Lung microvascular endothelial cell (primary cell): ENCODE data around the gene STK39. TPM values are rescaled to one million over a fixed set of nuclear protein-coding genes. Genes with fewer than 3 reads are reported as not detected.

Source experiments
- DNase-seq, 2 donors: peaks; one replicate each; pipeline versions ENCODE4 v3.0.0 to v3.0.0-alpha.2; 2010; ENCODE audit warnings: low read depth in 2 of 2
- total RNA-seq: library from RNA; depleted of rRNA; stranded (reverse); fragments of >200 nt; gene quantifications from 2 replicates; pipeline ENCODE4 v1.2.1, GENCODE V29; 2014

STK39 gene
- total RNA-seq, 1 donor from 2014 or later: 1.4 TPM

DNA sequence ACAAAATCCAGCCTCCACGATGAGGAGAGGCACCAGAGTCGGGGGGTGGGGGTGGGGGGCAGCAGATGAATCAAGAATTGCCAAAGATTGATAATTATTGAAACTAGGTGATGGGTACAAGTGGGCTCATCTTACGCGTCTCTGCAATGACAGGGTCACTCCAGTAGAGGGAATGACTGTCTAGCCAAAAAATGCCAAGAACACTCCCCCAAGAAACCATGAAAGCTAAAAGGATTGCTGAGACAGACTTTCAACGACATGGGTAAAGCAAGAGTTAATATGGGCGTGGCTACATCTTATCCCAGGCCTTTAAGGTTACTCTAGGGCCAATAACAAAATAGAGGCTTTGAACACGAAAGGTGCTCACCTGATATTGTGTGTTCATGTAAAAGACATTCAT is 86.5 kb downstream of the STK39 start:
- peak in 1 of 2 donors; percentile 23 for DNase-seq

GRCh38 chr2:168159754-168160585 is 87.4 kb downstream of the STK39 start:
- no peak for DNase-seq

DNA sequence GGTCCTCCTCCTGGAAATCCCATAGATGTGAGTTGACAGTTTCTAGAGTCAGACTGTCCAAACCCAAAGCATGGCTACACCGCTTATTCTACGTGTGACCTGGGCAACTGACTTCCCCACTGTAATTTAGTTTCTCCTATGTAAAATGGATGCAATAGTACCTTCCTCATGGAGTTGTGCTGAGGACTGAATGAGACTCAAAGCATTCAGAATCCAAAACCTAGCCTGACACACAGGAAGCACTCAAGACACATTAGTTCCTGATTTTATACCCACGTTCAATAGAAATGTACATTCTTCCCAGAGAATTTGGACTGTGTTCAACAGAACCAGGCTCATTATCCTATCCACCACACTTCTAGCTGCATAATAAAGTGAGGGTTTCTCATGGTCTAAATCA is 88.8 kb downstream of the STK39 start:
- DNase-seq: peak in 1 of 2 donors; percentile 48

GRCh38 chr2:168157926-168158325 is 89.5 kb downstream of the STK39 start:
- DNase-seq: peak in 1 of 2 donors; percentile 92

DNA sequence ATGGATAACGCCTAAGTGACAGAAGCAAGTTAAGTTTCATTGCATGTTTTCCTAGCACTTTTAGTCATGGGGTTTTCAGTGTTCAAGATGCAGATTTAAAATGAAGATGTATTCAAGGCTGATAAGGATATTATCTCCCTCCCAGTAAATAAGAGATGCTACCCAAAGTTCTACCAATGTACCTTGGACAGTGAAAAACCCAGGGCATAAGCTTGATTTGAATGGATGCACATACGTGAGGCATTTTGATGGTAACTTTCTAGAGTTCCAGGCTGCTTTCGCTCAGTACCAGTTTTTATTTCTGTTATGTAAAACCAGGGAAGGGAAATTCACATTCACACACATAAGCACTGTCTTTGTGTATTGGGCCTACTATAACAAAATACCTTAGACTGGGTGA is 90.3 kb downstream of the STK39 start:
- no peak for DNase-seq

DNA sequence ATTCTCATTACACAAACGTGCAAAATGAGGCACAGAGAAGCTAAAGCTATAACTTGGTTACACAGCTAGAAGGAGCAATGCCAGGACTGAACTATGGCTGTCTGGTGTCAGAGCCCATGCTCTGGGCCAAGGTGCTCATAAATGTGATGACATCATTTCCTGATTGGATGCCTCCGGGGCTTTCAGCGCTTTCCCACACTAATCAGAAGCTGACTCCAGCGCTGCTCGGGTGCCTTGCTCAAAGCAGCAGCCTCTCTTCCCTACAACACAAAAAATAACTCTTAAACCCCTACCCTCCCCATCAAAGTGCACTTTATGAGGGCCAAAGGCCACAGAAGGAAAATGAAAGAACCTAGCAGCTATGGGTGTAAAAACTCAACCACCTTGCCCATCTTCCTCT is 90.7 kb downstream of the STK39 start:
- DNase-seq: peak in 1 of 2 donors; percentile 78

GRCh38 chr2:168155680-168156079 is 91.7 kb downstream of the STK39 start:
- DNase-seq: no peak

- no peak for DNase-seq
Observed at GRCh38 chr2:168155046-168155445, 92.3 kb downstream of the STK39 start.

- DNase-seq: no peak
Observed at GRCh38 chr2:168152902-168153530, 94.4 kb downstream of the STK39 start.

DNA sequence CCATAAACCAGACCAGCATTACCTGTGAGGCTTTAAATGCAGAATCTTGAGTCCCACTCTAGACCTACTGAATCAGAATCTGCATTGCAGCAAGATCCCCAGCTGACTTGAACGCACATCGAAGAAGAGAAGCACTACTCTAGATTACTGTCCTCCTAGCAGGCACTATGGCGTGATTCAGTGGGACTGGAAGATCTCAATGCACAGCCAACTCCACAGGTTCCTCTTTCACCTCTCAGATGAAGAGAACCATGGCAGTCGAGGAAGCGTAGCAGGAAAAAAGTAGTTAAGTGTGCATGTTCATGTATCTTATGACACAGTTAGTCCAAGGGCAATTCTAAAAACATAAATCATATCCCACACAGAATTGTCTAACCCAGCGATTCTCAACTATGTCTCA is 97.4 kb downstream of the STK39 start:
- DNase-seq: no peak

GRCh38 chr2:168149150-168149974 is 98.0 kb downstream of the STK39 start:
- DNase-seq: no peak

GRCh38 chr2:168147830-168148794 is 99.3 kb downstream of the STK39 start:
- no peak for DNase-seq

DNA sequence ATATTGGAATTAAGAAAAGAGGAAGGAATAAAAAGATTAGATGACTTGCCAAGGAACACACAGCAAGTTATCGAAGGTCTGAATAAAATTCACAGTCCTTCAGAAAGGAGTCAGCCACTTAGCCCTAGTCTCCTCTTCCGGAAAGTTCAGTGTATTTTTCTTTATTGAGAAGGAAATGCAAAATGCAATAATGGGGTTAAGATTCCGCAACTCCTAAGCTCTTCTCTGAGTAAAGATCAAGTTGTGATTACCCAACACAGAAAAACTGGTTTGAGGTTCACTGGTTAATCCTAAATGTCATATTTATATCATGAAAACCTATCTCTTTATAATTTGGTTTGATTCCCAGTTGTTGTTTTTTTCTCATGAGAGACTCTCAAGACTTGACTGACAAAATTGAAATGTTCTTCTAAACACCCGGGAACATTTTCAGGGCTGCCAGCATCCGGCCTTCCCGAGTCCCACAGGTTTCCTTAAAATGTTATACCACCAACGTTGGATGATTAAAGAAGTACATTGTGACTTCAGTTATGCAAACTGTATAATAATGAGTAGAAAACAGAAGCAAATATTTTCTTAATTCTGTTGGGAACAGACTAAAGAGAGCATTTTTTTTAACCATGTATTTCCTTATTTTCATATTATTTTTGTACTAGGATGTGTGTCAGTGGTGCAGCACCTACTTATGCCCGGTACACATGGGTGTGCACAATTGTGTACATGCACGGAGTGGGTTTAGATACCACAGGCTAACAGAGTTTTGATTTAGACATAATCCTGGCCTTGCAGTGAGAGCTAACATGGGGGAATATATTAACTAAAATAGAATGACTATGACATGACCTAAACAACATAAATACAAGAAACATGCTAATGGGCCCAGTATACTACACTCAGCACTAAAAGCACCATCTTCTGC is 100.2 kb downstream of the STK39 start:
- DNase-seq: no peak

DNA sequence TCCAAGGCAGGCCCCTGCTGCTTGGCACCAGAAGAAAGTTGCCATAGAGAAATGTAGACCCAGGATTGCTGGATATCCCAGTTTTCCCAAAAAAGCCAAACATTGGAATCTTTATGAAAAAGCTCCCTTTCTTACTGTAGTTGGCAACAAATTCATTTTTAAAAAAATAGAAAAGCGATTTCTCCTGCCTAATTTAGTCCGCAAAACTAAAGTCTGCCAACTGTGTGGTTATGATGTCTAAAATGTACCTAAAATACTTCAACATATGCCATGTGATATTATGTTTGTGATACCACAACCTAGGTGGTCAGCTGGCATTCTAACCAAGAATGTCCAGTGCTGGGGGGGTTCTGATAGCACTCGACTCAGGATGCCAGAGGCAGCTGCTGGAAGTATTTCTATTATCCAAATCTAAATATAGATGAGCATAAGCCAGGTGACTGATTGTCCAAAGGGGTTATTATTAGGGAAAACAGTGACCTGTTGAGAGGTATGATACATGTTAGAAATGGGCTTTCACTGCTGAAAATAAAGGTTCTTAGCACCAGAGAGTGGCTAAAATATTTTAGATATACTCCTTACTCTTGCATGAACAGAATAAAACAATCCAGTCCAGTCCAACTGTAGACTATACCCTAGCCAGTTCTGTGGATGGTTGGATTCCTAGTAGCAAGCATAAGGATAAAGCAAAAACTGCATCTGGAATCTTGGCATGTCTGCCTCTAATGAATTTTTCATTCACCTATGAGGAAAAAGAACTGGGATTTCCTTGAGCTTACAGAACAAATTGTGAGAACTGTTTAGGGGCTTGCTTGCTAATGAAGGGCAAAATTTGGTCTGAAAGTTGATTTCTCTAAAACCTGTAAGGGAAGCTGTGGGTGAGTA is 101.7 kb downstream of the STK39 start:
- no peak for DNase-seq

DNA sequence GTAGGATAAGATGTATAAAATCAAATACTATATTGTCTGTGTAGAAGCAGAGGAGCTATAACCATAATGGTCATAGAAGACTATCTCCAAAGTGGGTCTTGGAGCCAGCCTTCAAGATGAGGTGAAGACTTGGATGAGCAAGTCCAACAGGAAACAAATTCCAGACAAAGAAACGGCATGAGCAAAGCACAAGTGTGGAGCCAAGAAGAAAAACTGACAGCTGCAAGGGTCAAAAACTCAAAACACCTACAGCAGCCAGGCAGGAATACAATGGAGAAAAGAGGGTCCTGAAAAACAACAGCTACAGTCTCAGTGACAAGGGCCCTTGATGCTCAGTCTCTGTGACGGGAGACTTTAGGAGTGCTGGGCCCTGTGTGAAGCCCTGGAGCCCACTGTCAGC is 102.4 kb downstream of the STK39 start:
- DNase-seq: no peak

GRCh38 chr2:168143813-168144212 is 103.6 kb downstream of the STK39 start:
- no peak for DNase-seq

DNA sequence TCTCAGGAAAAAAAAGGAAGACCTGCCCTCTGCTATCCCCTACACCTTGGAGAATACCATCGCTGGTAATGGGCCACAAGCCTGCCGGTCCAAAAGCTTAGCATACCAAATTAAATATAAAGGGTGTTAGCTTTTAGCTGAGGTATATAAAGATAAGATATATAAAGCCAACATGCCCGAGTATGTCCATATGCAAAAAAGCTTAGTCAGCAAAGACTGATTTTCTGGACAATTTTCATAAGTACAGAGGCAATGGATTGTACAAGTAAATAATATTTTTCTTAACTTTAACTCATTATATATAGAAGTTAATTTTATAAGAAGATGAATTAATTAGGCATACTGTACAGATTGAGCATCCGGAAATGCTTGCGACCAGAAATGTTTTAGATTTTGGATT is 106.5 kb downstream of the STK39 start:
- no peak for DNase-seq

GRCh38 chr2:168139852-168140251 is 107.5 kb downstream of the STK39 start:
- no peak for DNase-seq

DNA sequence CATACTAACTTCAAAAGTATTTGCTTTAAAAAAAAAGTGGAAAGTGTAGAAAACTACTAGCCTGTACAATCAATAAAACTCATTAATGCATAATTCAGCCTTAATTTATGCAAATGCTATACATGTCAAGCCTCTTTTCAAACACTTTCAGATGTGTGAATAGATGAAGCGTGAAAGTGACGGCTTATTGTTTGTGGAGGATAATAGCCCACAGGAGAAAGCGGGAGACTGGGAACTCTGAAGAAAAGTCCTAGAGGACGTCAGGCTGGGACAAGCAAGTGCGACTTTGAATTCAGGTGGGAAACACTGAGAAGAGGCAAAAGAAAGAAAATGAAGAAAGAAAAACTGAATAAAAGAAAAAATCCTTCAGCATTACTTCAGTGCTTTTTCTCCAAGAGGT is 108.5 kb downstream of the STK39 start:
- DNase-seq: no peak
